HL-60 (cell line): ENCODE measurements around the gene DDR2.
"Not testable (repeated sequence)": the region's sequence is repeated elsewhere in the genome, so short reads cannot be mapped to it uniquely, and the experiment has no call there.

Experiments used
- POLR2AphosphoS5 ChIP-seq: IDR thresholded peaks from 2 replicates; pipeline ENCODE4 v1.6.1; 2012; ENCODE audit warnings: low read depth
- REST ChIP-seq: IDR thresholded peaks from 2 replicates; pipeline ENCODE4 v1.6.1; 2012; ENCODE audit warnings: low read depth; ENCODE audit not compliant: insufficient replicate concordance
- TF ChIP-seq, protein P1 (sequence below): IDR thresholded peaks from one replicate; pipeline ENCODE4 v1.5.1; 2011; ENCODE audit warnings: low read length, control low read depth, inconsistent platforms; ENCODE audit not compliant: insufficient read depth

GRCh38 chr1:162746264-162746942, 114.1 kb downstream of the DDR2 start:
- TF ChIP-seq, protein P1, sequence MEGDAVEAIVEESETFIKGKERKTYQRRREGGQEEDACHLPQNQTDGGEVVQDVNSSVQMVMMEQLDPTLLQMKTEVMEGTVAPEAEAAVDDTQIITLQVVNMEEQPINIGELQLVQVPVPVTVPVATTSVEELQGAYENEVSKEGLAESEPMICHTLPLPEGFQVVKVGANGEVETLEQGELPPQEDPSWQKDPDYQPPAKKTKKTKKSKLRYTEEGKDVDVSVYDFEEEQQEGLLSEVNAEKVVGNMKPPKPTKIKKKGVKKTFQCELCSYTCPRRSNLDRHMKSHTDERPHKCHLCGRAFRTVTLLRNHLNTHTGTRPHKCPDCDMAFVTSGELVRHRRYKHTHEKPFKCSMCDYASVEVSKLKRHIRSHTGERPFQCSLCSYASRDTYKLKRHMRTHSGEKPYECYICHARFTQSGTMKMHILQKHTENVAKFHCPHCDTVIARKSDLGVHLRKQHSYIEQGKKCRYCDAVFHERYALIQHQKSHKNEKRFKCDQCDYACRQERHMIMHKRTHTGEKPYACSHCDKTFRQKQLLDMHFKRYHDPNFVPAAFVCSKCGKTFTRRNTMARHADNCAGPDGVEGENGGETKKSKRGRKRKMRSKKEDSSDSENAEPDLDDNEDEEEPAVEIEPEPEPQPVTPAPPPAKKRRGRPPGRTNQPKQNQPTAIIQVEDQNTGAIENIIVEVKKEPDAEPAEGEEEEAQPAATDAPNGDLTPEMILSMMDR, result not testable (repeated sequence)
- TF ChIP-seq REST, POLR2AphosphoS5: not testable (repeated sequence)
